K562 (cell line): ENCODE measurements around the gene RTF1. TPM values are rescaled to one million over a fixed set of nuclear protein-coding genes. Genes with fewer than 3 reads are reported as not detected.

Source experiments
- ATAC-seq: fragments of 200-7000 bp; cut with Tn5 transposase; 3 replicates; pipeline ENCODE4 v1.9.1; 2020; ENCODE audit warnings: moderate library complexity
- BruUV-seq: library from RNA; stranded (reverse); fragments of 400-500 nt; replicated peaks from 2 replicates; lab custom pipeline; 2021; lab: Mats Ljungman, UMichigan
- CTCF ChIA-PET: fragments of 300-600 bp; formaldehyde crosslinking; extraction: SDS; loops from one replicate; lab custom pipeline; 2021; ENCODE audit warnings: low intra/inter-chr PET ratio; lab: Yijun Ruan, JAX
- POLR2A ChIA-PET: fragments of 300-600, 350-650 bp; sonication (Branson Sonifier 250); formaldehyde crosslinking; extraction: SDS; loops from one replicate; lab custom pipeline; 2021; ENCODE audit warnings: antibody characterized with exemption, inconsistent platforms; lab: Yijun Ruan, JAX
- DNase-seq, 4 experiments: peaks; one replicate each; pipeline versions ENCODE4 v3.0.0 to v3.0.0-alpha.2; 2011 to 2018; ENCODE audit warnings: low spot score in 3 of 4, mixed read lengths in 3 of 4; ENCODE audit errors: extremely low read depth in 1 of 4
- FAIRE-seq: peaks from 2 replicates; lab custom pipeline; 2011; peaks lifted over from hg19 to GRCh38; lab: Jason Lieb, UNC
- H2AFZ ChIP-seq: 2 replicates; pipeline ENCODE4 v1.6.0; 2011; ENCODE audit warnings: low read depth, low read length, control low read depth, inconsistent platforms
- H3K27ac ChIP-seq: fragments of 200-600 bp; 3 replicates; pipeline ENCODE4 v1.8.0; 2011; ENCODE audit warnings: low read depth, mild to moderate bottlenecking, control low read depth, inconsistent platforms, low read length, moderate library complexity, mixed read lengths; ENCODE audit errors: extremely low read depth
- H3K27me3 ChIP-seq, 2 experiments: fragments of 300-600 bp in 1 of 2; 2 replicates in 1 of 2; 3 replicates in 1 of 2; pipeline versions ENCODE4 v1.6.0 to v1.8.0; 2011; ENCODE audit warnings: inconsistent platforms in 2 of 2, low read length in 2 of 2, mild to moderate bottlenecking in 1 of 2, mixed read lengths in 1 of 2, moderate library complexity in 1 of 2; ENCODE audit not compliant: control insufficient read depth in 2 of 2, insufficient read depth in 2 of 2
- H3K36me3 ChIP-seq: fragments of 300-600 bp; 3 replicates; pipeline ENCODE4 v1.8.0; 2011; ENCODE audit warnings: mild to moderate bottlenecking, low read length, inconsistent platforms; ENCODE audit not compliant: control insufficient read depth, insufficient read depth
- H3K4me1 ChIP-seq, 2 experiments: fragments of 200-600 bp in 1 of 2; replicated peaks in 1 of 2; 2 replicates in 1 of 2; 3 replicates in 1 of 2; pipeline versions ENCODE4 v1.5.1 to v1.8.0; 2011; ENCODE audit warnings: inconsistent platforms in 2 of 2, low read length in 2 of 2, mild to moderate bottlenecking in 1 of 2, mixed read lengths in 1 of 2, moderate library complexity in 1 of 2; ENCODE audit not compliant: control insufficient read depth in 2 of 2, insufficient read depth in 2 of 2
- H3K4me2 ChIP-seq: 2 replicates; pipeline ENCODE4 v1.6.1; 2011; ENCODE audit warnings: low read length, control low read depth, inconsistent platforms, mixed read lengths; ENCODE audit not compliant: insufficient read depth
- H3K4me3 ChIP-seq: fragments of 200-600 bp; sonication (generic), shearing (Covaris generic); 2 replicates; pipeline ENCODE4 v1.5.1; 2016; ENCODE audit warnings: control low read depth, inconsistent platforms
- H3K79me2 ChIP-seq: fragments of 200-600 bp; 3 replicates; pipeline ENCODE4 v1.8.0; 2011; ENCODE audit warnings: low read length, inconsistent platforms; ENCODE audit not compliant: control insufficient read depth, insufficient read depth
- H3K9ac ChIP-seq, 2 experiments: 2 replicates each; pipeline versions ENCODE4 v1.6.0 to v1.6.1; 2011; ENCODE audit warnings: low read depth in 2 of 2, low read length in 2 of 2, control low read depth in 1 of 2, inconsistent platforms in 1 of 2, mild to moderate bottlenecking in 1 of 2, mixed read lengths in 1 of 2; ENCODE audit not compliant: insufficient read depth in 1 of 2
- H3K9me1 ChIP-seq: one replicate; pipeline ENCODE4 v1.6.0; 2011; ENCODE audit warnings: inconsistent platforms, mild to moderate bottlenecking, low read length, moderate library complexity; ENCODE audit not compliant: control insufficient read depth, insufficient read depth
- H3K9me3 ChIP-seq: replicated peaks from 2 replicates; pipeline ENCODE4 v1.5.1; 2011; ENCODE audit warnings: low read depth, low read length, inconsistent platforms; ENCODE audit not compliant: control insufficient read depth, insufficient read depth
- H4K20me1 ChIP-seq: replicated peaks from 2 replicates; pipeline ENCODE4 v1.6.1; 2011; ENCODE audit warnings: low read length, inconsistent platforms, mixed read lengths; ENCODE audit not compliant: control insufficient read depth, insufficient read depth
- ATF3 ChIP-seq, 2 experiments: fragments of 450-650 bp in 1 of 2; sonication (generic) in 1 of 2; formaldehyde crosslinking in 1 of 2; IDR thresholded peaks in 1 of 2; conservative IDR thresholded peaks in 1 of 2; 2 replicates each; pipeline versions ENCODE4 v1.6.1 to v1.8.1; 2016 to 2023; ENCODE audit warnings: mild to moderate bottlenecking in 2 of 2, moderate library complexity in 2 of 2, inconsistent platforms in 1 of 2, missing genetic modification reagents in 1 of 2
- CGGBP1 ChIP-seq: fragments of 250-450 bp; sonication (Bioruptor Pico); IDR thresholded peaks from 2 replicates; pipeline ENCODE4 v1.9.0; 2021; ENCODE audit warnings: mild to moderate bottlenecking
- DMBX1 ChIP-seq: fragments of 250-450 bp; sonication (Bioruptor Pico); IDR thresholded peaks from 2 replicates; pipeline ENCODE4 v1.8.0; 2022; ENCODE audit warnings: inconsistent platforms, mild to moderate bottlenecking, moderate library complexity, borderline replicate concordance
- ID3 ChIP-seq, 2 experiments: fragments of 250-450 bp in 1 of 2; fragments of 450-650 bp in 1 of 2; sonication (Bioruptor Pico) in 1 of 2; IDR thresholded peaks; 2 replicates each; pipeline versions ENCODE4 v1.6.1 to v1.8.0; 2016 to 2021; ENCODE audit warnings: mild to moderate bottlenecking in 2 of 2, moderate library complexity in 2 of 2, missing compliant biosample characterization in 1 of 2, missing genetic modification characterization in 1 of 2
- JUNB ChIP-seq: fragments of 450-650 bp; formaldehyde crosslinking; conservative IDR thresholded peaks from 2 replicates; pipeline ENCODE4 v1.4.0; 2020; ENCODE audit warnings: mild to moderate bottlenecking
- MCM2 ChIP-seq: fragments of 450-650 bp; IDR thresholded peaks from 2 replicates; pipeline ENCODE4 v1.6.1; 2017; ENCODE audit warnings: low read depth, mild to moderate bottlenecking
- NFE2 ChIP-seq: IDR thresholded peaks from 2 replicates; pipeline ENCODE4 v1.6.1; 2014; ENCODE audit warnings: antibody characterized with exemption, low read depth
- NR2C2 ChIP-seq, 2 experiments: fragments of 200-800 bp in 1 of 2; sonication (Bioruptor generic) in 1 of 2; sonication (generic) in 1 of 2; formaldehyde crosslinking in 1 of 2; IDR thresholded peaks; 2 replicates each; pipeline versions ENCODE4 v1.6.1 to v1.8.0; 2016 to 2022; ENCODE audit warnings: mild to moderate bottlenecking in 1 of 2, missing compliant biosample characterization in 1 of 2, missing genetic modification characterization in 1 of 2, missing genetic modification reagents in 1 of 2
- SMAD4 ChIP-seq: fragments of 250-450 bp; sonication (Bioruptor Pico); conservative IDR thresholded peaks from 2 replicates; pipeline ENCODE4 v1.8.0; 2021; ENCODE audit warnings: inconsistent platforms, mild to moderate bottlenecking, moderate library complexity
- SMARCE1 ChIP-seq: fragments of 450-650 bp; IDR thresholded peaks from 2 replicates; pipeline ENCODE4 v1.7.1; 2016; ENCODE audit warnings: mild to moderate bottlenecking
- SNIP1 ChIP-seq: fragments of 450-650 bp; IDR thresholded peaks from 2 replicates; pipeline ENCODE4 v1.7.1; 2017; ENCODE audit warnings: low read depth, mild to moderate bottlenecking
- TFAP4 ChIP-seq: sonication (generic); formaldehyde crosslinking; IDR thresholded peaks from 2 replicates; pipeline ENCODE4 v1.8.0; 2022; ENCODE audit warnings: missing genetic modification reagents, mild to moderate bottlenecking, moderate library complexity, borderline replicate concordance
- THRB ChIP-seq: fragments of 450-650 bp; formaldehyde crosslinking; conservative IDR thresholded peaks from 2 replicates; pipeline ENCODE4 v1.4.0; 2022; ENCODE audit warnings: mild to moderate bottlenecking, missing genetic modification characterization
- ZNF311 ChIP-seq: fragments of 250-450 bp; sonication (Bioruptor Pico); IDR thresholded peaks from 2 replicates; pipeline ENCODE4 v1.4.0; 2020; ENCODE audit warnings: mild to moderate bottlenecking, moderate library complexity
- ZNF324 ChIP-seq: fragments of 250-450 bp; sonication (Bioruptor Pico); IDR thresholded peaks from 2 replicates; pipeline ENCODE4 v1.4.0; 2020; ENCODE audit warnings: mild to moderate bottlenecking
- ZNF354B ChIP-seq: fragments of 250-450 bp; sonication (Bioruptor Pico); IDR thresholded peaks from 2 replicates; pipeline ENCODE4 v1.4.0; 2020
- WGBS: fragments of 100-300 bp; shearing (Covaris generic); methylation state at CpG from one replicate; pipeline ENCODE4 v1.1.6; 2016; ENCODE audit warnings: low coverage, mixed read lengths; ENCODE audit not compliant: insufficient coverage; ENCODE audit errors: missing lambda C conversion rate; 5-methylcytosine and 5-hydroxymethylcytosine counted together
- in situ Hi-C: fragments of 300-500 bp; cut with MboI; formaldehyde crosslinking; loops from 4 replicates; pipeline ENCODE4 v1.15.0; 2018; ENCODE audit warnings: inconsistent platforms, mixed read lengths
- intact Hi-C: fragments of 100-400 bp; cut with micrococcal nuclease; formaldehyde crosslinking; loops from 2 replicates; pipeline ENCODE4 v1.14.2; 2022
- polyA plus RNA-seq, 8 experiments: library from polyadenylated mRNA; depleted of rRNA in 4 of 8; stranded (reverse) in 5 of 8; unstranded in 3 of 8; fragments of >200 nt; fragmentation: Nextera tagmentation in 2 of 8; fragmentation: Illumina TruSeq in 1 of 8; extraction: Ambion mirVana in 2 of 8; extraction: Trizol in 1 of 8; gene quantifications; 2 replicates each; pipeline versions ENCODE4 v1.2.1 to v1.2.3, GENCODE V29; 2011 to 2014; ENCODE audit warnings: inconsistent platforms in 1 of 8, missing spikeins in 1 of 8
- total RNA-seq, 7 experiments: library from RNA; depleted of rRNA in 6 of 7; stranded (reverse); fragments of >200 nt in 6 of 7; fragmentation: Illumina TruSeq in 2 of 7; extraction: Trizol in 2 of 7; gene quantifications; 2 replicates each; pipeline versions ENCODE4 v1.2.1 to v1.2.3, GENCODE V29; 2011 to 2021; ENCODE audit warnings: low replicate concordance in 1 of 7

The RTF1 gene
- total and polyA plus RNA-seq, 9 of the 15 experiments (the other 6 are each of a cell fraction or from before 2014, with no cell fraction given), result 7.6 to 69.5 (median 31.5) TPM

- no peak for TF ChIP-seq ZNF354B
- TF ChIP-seq JUNB, result no peak
- TF ChIP-seq DMBX1 (CRISPR knock-in tag), result no peak
- TF ChIP-seq THRB (CRISPR knock-in tag), result no peak
- TF ChIP-seq MCM2, result no peak
- TF ChIP-seq, all 486 proteins: peak for 0
Measured at GRCh38 chr15:41489641-41490040, 72.7 kb downstream of the RTF1 start (continued).

- intact Hi-C loops, result loop anchor here (5.0 kb wide), 1 partner anchor 482 kb away; the partner anchor contains the start of gene EHD4
- peak overlapping the region; percentile 39; the same call in 1 of the 3 replicates for H3K27ac ChIP-seq
- TF ChIP-seq ATF3 (IDR thresholded peaks at IDR 0.05), result peak; percentile 96
- no peak; the same call in 1 of the 2 replicates for TF ChIP-seq ATF3 (CRISPR knock-in tag; conservative IDR thresholded peaks at IDR 0.05)
- peak; percentile 31 for TF ChIP-seq TFAP4 (CRISPR knock-in tag)
- no peak for TF ChIP-seq NR2C2 (CRISPR knock-in tag; IDR thresholded peaks at IDR 0.05)
- peak; percentile 21; the same call in 1 of the 2 replicates for TF ChIP-seq NR2C2 (tag; IDR thresholded peaks at IDR 0.05)
- TF ChIP-seq SMAD4 (CRISPR knock-in tag), result no peak
- TF ChIP-seq ZNF311 (CRISPR knock-in tag), result no peak
- TF ChIP-seq ID3 (CRISPR knock-in tag; IDR thresholded peaks at IDR 0.05), result no peak
- no peak for TF ChIP-seq ID3 (tag; IDR thresholded peaks at IDR 0.05)
- no peak for TF ChIP-seq CGGBP1
- no peak for TF ChIP-seq SNIP1
- 0 out of 2 replicates have a peak, but pooled peaks have one; percentile 46 for TF ChIP-seq SMARCE1
- no peak for TF ChIP-seq NFE2
- TF ChIP-seq ZNF324, result no peak
Measured at GRCh38 chr15:41490355-41490754, 73.5 kb downstream of the RTF1 start.

More at GRCh38 chr15:41490355-41490754, 73.5 kb downstream of the RTF1 start:
- no peak for ATAC-seq
- in situ Hi-C loops, result no loop called here
- no peak overlapping the region for H3K4me3 ChIP-seq
- no peaks in the 10 kb centered on the region for H4K20me1 ChIP-seq
- H3K9ac ChIP-seq, result peak overlapping the region in 1 of 2 experiments; percentile 10; a peak in 1 of 4 replicates
- H3K9me3 ChIP-seq, result no peaks in the 10 kb centered on the region
- peak; percentile 46 to 62 (median 50) for DNase-seq
- H3K27me3 ChIP-seq, result no peaks in the 10 kb centered on the region
- BruUV-seq, result no TSS peak
- no peaks in the 10 kb centered on the region; the same call in 2 of the 3 replicates for H3K36me3 ChIP-seq
- WGBS, result 31% methylated on average over 4 of the region's 4 CpGs
- ChIA-PET CTCF (no interaction called here), POLR2A (interaction anchor here (1.2 kb wide), 1 partner anchor 67 kb away, joined by 5 read pairs; no protein-coding TSS in a partner anchor)
- H3K4me1 ChIP-seq, result peaks cover 12 to 41% of the 10 kb centered on the region in 2 experiments
- H3K79me2 ChIP-seq, result peaks cover 15% of the 10 kb centered on the region
- no peak overlapping the region for H3K4me2 ChIP-seq
- no peak overlapping the region for H2AFZ ChIP-seq
- peak; percentile 61 for FAIRE-seq
- no peaks in the 10 kb centered on the region for H3K9me1 ChIP-seq
